A549 (cell line): Measurements from ENCODE around the gene COL28A1.

Source experiments
- BHLHE40 ChIP-seq: IDR thresholded peaks from 2 replicates; pipeline ENCODE4 v1.6.1; 2012; ENCODE audit warnings: low read depth, low read length, inconsistent platforms
- CBX2 ChIP-seq: fragments of 200-600 bp; sonication (generic); IDR thresholded peaks from 2 replicates; pipeline ENCODE4 v1.6.1; 2016; ENCODE audit warnings: low read depth, mild to moderate bottlenecking, borderline replicate concordance
- CBX8 ChIP-seq: fragments of 200-600 bp; sonication (generic); IDR thresholded peaks from 2 replicates; pipeline ENCODE4 v1.6.1; 2016
- CTCF ChIP-seq: fragments of >200 bp; sonication (Bioruptor Twin); formaldehyde crosslinking; IDR thresholded peaks from 3 replicates; pipeline ENCODE4 v1.5.1; 2016
- EP300 ChIP-seq, 2 experiments: fragments of >200 bp; sonication (Bioruptor Twin); formaldehyde crosslinking; IDR thresholded peaks; 2 replicates in 1 of 2; 3 replicates in 1 of 2; pipeline ENCODE4 v1.6.1; 2016 to 2017
- KDM1A ChIP-seq: fragments of 200-600 bp; sonication (generic); IDR thresholded peaks from 2 replicates; pipeline ENCODE4 v1.6.1; 2016; ENCODE audit warnings: low read depth, mild to moderate bottlenecking
- KDM5A ChIP-seq: fragments of 200-600 bp; sonication (generic); IDR thresholded peaks from 2 replicates; pipeline ENCODE4 v1.6.1; 2016; ENCODE audit warnings: antibody characterized with exemption, mild to moderate bottlenecking
- MAX ChIP-seq: IDR thresholded peaks from 2 replicates; pipeline ENCODE4 v1.6.1; 2012
- MYC ChIP-seq: IDR thresholded peaks from 2 replicates; pipeline ENCODE4 v1.6.1; 2012; ENCODE audit warnings: mild to moderate bottlenecking, inconsistent platforms, low read length, improper control_type of control experiment, borderline replicate concordance
- PBX3 ChIP-seq: IDR thresholded peaks from 2 replicates; pipeline ENCODE4 v1.6.1; 2012
- POLR2A ChIP-seq: IDR thresholded peaks from 2 replicates; pipeline ENCODE4 v1.6.1; 2012; ENCODE audit warnings: mild to moderate bottlenecking, low read length
- REST ChIP-seq: fragments of 200-600 bp; sonication (generic); IDR thresholded peaks from 2 replicates; pipeline ENCODE4 v1.6.1; 2016; ENCODE audit warnings: antibody characterized with exemption, mild to moderate bottlenecking, moderate library complexity
- RFX5 ChIP-seq: fragments of 450-650 bp; IDR thresholded peaks from 2 replicates; pipeline ENCODE4 v1.7.1; 2014; ENCODE audit warnings: antibody characterized with exemption, mild to moderate bottlenecking, moderate library complexity

- TF ChIP-seq CTCF (no peak), POLR2A (no peak), EP300 (IDR thresholded peaks at IDR 0.05) (no peak), RFX5 (no peak), PBX3 (no peak), KDM1A (no peak), REST (no peak), MAX (no peak), KDM5A (no peak), BHLHE40 (no peak), CBX2 (no peak), MYC (no peak), CBX8 (no peak)
Measured at GRCh38 chr7:7416031-7416858, 119.4 kb downstream of the COL28A1 start.
